ENCODE data around the gene SCUBE3. TPM values are rescaled to one million over a fixed set of nuclear protein-coding genes. Genes with fewer than 3 reads are reported as not detected.

Gene SCUBE3
- total and polyA plus RNA-seq, 2 of the 4 experiments (the other 2 are of a cell fraction): 19.9 to 45.5 TPM

DNA sequence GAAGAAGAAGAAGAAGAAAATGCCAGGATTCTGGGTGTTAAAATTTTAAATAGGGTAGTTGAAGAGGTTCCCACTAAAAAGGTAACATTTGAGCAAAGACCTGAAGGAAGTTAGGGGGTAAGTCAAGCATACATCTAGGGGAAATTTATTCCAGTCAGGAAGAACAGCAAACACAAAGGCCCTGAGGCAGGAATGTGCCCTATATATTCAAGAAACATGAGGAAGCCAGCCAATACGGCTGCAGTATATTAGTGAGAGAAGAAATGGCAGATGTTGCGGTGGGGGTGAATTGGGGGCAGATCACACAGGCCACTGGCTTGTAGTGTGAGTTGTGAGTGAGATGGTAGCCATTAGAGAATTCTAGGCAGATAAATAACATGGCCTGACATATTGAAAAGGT lies 51.8 kb downstream of the SCUBE3 start:
- WGBS, 2 experiments (ENCODE audit: extremely low coverage in 2 of 2, insufficient read length in 1 of 2): 83% methylated on average over 2 of the region's 2 CpGs; no CpG with 5 or more reads in 1 of the 2 experiments
- in situ Hi-C loops (cut with MboI; ENCODE audit: low sequenced_read_pairs) (no loop called here), dilution Hi-C loops (cut with HindIII; ENCODE audit: low sequenced_read_pairs, unreplicated experiment) (no loop called here), intact Hi-C loops (cut with micrococcal nuclease) (no loop called here)
- Histone ChIP-seq H3K9ac (ENCODE audit: low read depth, low read length) (no peak overlapping the region), H3K4ac (ENCODE audit: low read depth, low read length) (no peak overlapping the region), H3K27ac (ENCODE audit: insufficient read depth, low read length) (no peak overlapping the region), H2BK5ac (ENCODE audit: low read depth, low read length, poor library complexity, severe bottlenecking) (no peak overlapping the region), H2AFZ (replicated peaks; ENCODE audit: low read length, poor library complexity) (no peak overlapping the region), H3K9me3 (ENCODE audit: control insufficient read depth, insufficient read depth, low read length) (no peaks in the 10 kb centered on the region), H3K9me1 (ENCODE audit: insufficient read depth, low read length) (peaks cover 7% of the 10 kb centered on the region), H2AK9ac (replicated peaks; ENCODE audit: low read depth, low read length, poor library complexity) (no peak overlapping the region), H3K4me3 (ENCODE audit: insufficient read depth, low read depth, low read length) (no peak overlapping the region), H3K79me1 (ENCODE audit: low read depth in 1 of 2, low read length in 2 of 2) (peaks cover 21 to 39% of the 10 kb centered on the region in 2 experiments), H3K56ac (ENCODE audit: extremely low read depth, insufficient read depth, low read length) (no peak overlapping the region), H3K14ac (replicated peaks; ENCODE audit: low read depth, low read length) (no peak overlapping the region), H3K4me1 (ENCODE audit: control insufficient read depth, insufficient read depth, low read length) (0 out of 2 replicates have a peak, but pooled peaks cover under 1% of the 10 kb centered on the region), H3K4me2 (ENCODE audit: low read depth, low read length) (no peak overlapping the region), H3K18ac (ENCODE audit: low read depth, low read length) (no peak overlapping the region), H4K5ac (ENCODE audit: low read depth, low read length) (no peak overlapping the region), H2BK15ac (ENCODE audit: low read depth, low read length) (no peak overlapping the region), H2AK5ac (ENCODE audit: low read depth, low read length) (no peak overlapping the region), H3K27me3 (ENCODE audit: control insufficient read depth, insufficient read depth, low read length) (no peaks in the 10 kb centered on the region), H4K20me1 (ENCODE audit: insufficient read depth, low read length) (no peaks in the 10 kb centered on the region; the same call in 1 of the 2 replicates), H3K36me3 (ENCODE audit: control insufficient read depth, insufficient read depth, low read length) (0 out of 2 replicates have a peak, but pooled peaks cover 2% of the 10 kb centered on the region), H2BK120ac (ENCODE audit: low read depth, low read length) (no peak overlapping the region), H2BK20ac (ENCODE audit: low read depth, low read length) (no peak overlapping the region), H4K91ac (ENCODE audit: insufficient read depth, low read depth, low read length) (no peak overlapping the region), H3K23ac (ENCODE audit: low read depth, low read length) (no peak overlapping the region), H4K8ac (ENCODE audit: low read depth in 2 of 2, low read length in 2 of 2) (no peak overlapping the region)
- DNase-seq (no peak), ATAC-seq (ENCODE audit: low read depth) (no peak)
- ChIA-PET CTCF (no interaction called here), POLR2A (ENCODE audit: unreplicated experiment) (no interaction called here)
- BruUV-seq (replicated peaks): no TSS peak
- no peak for TF ChIP-seq MAZ (IDR thresholded peaks at IDR 0.05; ENCODE audit: borderline replicate concordance, low read depth, low read length)
- no peak for TF ChIP-seq RFX5 (IDR thresholded peaks at IDR 0.05; ENCODE audit: low read depth, low read length)

Data from IMR-90 (cell line).